AG09309 (cell line): ENCODE results near the gene LIN37.

Source experiments
- DNase-seq: peaks from one replicate; pipeline ENCODE4 v3.0.0-alpha.2; 2010; ENCODE audit warnings: low read depth
- H3K4me3 ChIP-seq: 2 replicates; pipeline ENCODE4 v1.5.1; 2011; ENCODE audit warnings: mild to moderate bottlenecking, low read depth, low read length, moderate library complexity; ENCODE audit not compliant: control insufficient read depth
- CTCF ChIP-seq: IDR thresholded peaks from 2 replicates; pipeline ENCODE4 v1.5.1; 2011; ENCODE audit warnings: mild to moderate bottlenecking, low read depth, low read length, inconsistent platforms; ENCODE audit not compliant: insufficient read depth, control insufficient read depth; ENCODE audit errors: missing control alignments

The LIN37 gene

DNA sequence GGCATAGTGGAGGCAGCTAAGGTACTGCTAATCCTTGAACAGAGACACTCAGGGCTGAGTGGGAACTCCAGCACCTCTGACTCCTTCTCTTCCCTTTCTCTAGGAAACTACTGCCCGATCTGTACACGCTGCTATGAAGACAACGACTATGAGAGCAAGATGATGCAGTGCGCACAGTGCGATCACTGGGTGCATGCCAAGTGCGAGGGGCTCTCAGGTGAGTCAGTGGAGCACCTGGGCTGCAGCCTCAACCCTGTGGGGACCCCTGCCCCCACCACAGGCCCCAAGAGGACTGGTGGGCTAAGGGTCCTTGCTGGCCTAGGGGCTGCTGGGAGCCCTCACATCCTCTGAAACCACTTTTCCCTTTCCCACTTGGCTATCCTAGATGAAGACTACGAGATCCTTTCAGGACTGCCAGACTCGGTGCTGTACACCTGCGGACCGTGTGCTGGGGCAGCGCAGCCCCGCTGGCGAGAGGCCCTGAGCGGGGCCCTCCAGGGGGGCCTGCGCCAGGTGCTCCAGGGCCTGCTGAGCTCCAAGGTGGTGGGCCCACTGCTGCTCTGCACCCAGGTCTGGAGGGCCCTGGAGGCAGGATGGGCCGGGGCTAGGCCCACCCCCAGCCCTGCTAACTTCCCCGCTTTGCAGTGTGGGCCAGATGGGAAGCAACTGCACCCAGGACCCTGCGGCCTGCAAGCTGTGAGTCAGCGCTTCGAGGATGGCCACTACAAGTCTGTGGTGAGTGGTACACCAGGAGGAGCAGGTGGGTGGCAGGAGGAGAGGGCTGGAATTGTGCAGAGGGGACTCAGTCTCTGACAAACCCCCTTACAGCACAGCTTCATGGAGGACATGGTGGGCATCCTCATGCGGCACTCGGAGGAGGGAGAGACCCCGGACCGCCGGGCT is 21.1 kb upstream of the LIN37 start:
- H3K4me3 ChIP-seq, result no peak overlapping the region
- no peak for DNase-seq
- TF ChIP-seq CTCF, result no peak

DNA sequence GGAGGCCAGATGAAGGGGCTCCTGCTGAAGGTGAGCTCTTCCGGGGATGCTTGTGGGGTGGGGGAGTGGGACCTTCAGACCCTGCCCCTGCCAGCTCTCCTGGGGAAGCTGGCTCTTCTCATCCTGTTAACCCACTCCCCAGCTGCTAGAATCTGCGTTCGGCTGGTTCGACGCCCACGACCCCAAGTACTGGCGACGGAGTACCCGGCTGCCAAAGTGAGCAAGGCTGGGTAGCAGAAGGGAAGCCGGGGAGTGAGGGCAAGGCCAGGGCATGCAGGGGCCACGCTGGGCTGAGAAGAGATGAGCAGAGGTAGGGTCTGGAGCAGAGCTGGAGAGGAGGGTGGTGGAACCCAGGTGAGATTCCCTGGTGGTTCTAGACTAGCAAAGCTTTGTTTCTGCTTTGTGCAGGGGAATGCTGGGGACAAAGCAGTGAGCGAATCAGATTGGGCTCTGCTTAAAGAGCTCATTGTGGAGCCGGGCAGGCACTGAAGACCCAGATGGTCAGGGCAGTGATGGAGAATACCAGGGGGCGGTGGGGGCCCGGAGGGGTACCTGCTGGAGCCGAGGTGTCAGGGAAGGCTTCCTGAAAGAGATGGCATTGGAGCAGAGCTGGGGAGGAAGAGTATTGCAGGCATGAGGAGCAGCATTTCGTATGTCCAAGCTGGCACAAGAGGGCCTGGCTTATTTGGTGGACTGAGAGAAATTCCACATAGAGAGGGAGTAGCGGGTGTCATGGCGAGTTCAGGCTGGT is 20.2 kb upstream of the LIN37 start:
- TF ChIP-seq CTCF, result no peak
- DNase-seq, result no peak
- no peak overlapping the region for H3K4me3 ChIP-seq

- no peak for DNase-seq
- H3K4me3 ChIP-seq, result no peak overlapping the region
- TF ChIP-seq CTCF, result no peak
These were observed 19.4 kb upstream of the LIN37 start for GRCh38 chr19:35729021-35729420.

DNA sequence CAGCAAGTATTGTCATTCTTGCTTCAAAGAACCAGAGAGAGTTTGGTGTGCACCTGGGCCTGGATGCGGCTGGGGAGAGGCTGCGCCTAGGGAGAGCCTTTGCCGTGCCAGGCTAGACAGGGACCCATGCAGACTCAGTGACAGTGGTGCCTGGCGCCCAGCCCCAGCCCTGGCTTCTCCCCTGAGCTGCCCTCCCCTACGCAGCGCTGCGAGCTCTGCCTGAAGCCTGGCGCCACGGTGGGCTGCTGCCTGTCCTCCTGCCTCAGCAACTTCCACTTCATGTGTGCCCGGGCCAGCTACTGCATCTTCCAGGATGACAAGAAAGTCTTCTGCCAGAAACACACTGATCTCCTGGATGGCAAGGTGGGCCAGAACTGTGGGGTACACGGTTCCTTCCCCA is 18.6 kb upstream of the LIN37 start:
- H3K4me3 ChIP-seq, result no peak overlapping the region
- DNase-seq, result no peak
- TF ChIP-seq CTCF, result no peak

- DNase-seq, result no peak
- H3K4me3 ChIP-seq, result no peak overlapping the region
- no peak for TF ChIP-seq CTCF
These were observed 18.1 kb upstream of the LIN37 start for GRCh38 chr19:35730326-35730725.

GRCh38 chr19:35731353-35731752 is 17.0 kb upstream of the LIN37 start:
- H3K4me3 ChIP-seq, result no peak overlapping the region
- no peak for DNase-seq
- no peak for TF ChIP-seq CTCF
